Activated B cell treated with CpG ODN at 0.5 μM for 24 hours (primary cell): Measurements from ENCODE around the gene SFXN3. TPM values are rescaled to one million over a fixed set of nuclear protein-coding genes. Genes with fewer than 3 reads are reported as not detected.

Experiments
- ATAC-seq: fragments of 200-7000 bp; cut with Tn5 transposase; one replicate; pipeline ENCODE4 v1.10.0; 2021; ENCODE audit warnings: low read depth, mild to moderate bottlenecking, moderate library complexity
- CTCF ChIA-PET: fragments of 350-600 bp; sonication (Branson Sonifier 250); formaldehyde crosslinking; loops from one replicate; lab custom pipeline; 2021; ENCODE audit warnings: antibody characterized with exemption; lab: Charles Lee
- POLR2A ChIA-PET: fragments of 350-600 bp; sonication (Branson Sonifier 250); formaldehyde crosslinking; loops from one replicate; lab custom pipeline; 2021; ENCODE audit warnings: antibody characterized with exemption; lab: Charles Lee
- DNase-seq: peaks from one replicate; pipeline ENCODE4 v3.0.0; 2022
- H3K27ac Mint-ChIP-seq: one replicate; pipeline ENCODE4 v1.8.0; 2020; ENCODE audit warnings: mixed read lengths
- H3K27me3 Mint-ChIP-seq: one replicate; pipeline ENCODE4 v1.8.0; 2021; ENCODE audit warnings: mixed read lengths
- H3K36me3 Mint-ChIP-seq: one replicate; pipeline ENCODE4 v1.8.0; 2021; ENCODE audit warnings: low read depth, mixed read lengths
- H3K4me1 Mint-ChIP-seq: one replicate; pipeline ENCODE4 v1.8.0; 2021; ENCODE audit warnings: mixed read lengths
- H3K4me3 Mint-ChIP-seq: one replicate; pipeline ENCODE4 v1.8.0; 2020; ENCODE audit warnings: mild to moderate bottlenecking, mixed read lengths
- H3K9me3 Mint-ChIP-seq: one replicate; pipeline ENCODE4 v1.8.0; 2020; ENCODE audit warnings: mixed read lengths
- intact Hi-C: fragments of 100-400 bp; cut with micrococcal nuclease; formaldehyde crosslinking; loops from one replicate; pipeline ENCODE4 v1.15.1; 2024
- total RNA-seq: library from RNA; stranded (reverse); gene quantifications from 2 replicates; pipeline ENCODE4 v1.2.3, GENCODE V29; 2022
- TF ChIP-seq, protein P1 (sequence below): fragments of 200-600 bp; IDR thresholded peaks from one replicate; pipeline ENCODE4 v1.8.0; 2022; ENCODE audit warnings: antibody characterized with exemption, mild to moderate bottlenecking

SFXN3 gene
- total RNA-seq, 1 donor from 2014 or later: 9.8 TPM

- ATAC-seq (no peak), DNase-seq (no peak)
- no peaks in the 10 kb centered on the region for H3K9me3 Mint-ChIP-seq
- TF ChIP-seq, protein P1, sequence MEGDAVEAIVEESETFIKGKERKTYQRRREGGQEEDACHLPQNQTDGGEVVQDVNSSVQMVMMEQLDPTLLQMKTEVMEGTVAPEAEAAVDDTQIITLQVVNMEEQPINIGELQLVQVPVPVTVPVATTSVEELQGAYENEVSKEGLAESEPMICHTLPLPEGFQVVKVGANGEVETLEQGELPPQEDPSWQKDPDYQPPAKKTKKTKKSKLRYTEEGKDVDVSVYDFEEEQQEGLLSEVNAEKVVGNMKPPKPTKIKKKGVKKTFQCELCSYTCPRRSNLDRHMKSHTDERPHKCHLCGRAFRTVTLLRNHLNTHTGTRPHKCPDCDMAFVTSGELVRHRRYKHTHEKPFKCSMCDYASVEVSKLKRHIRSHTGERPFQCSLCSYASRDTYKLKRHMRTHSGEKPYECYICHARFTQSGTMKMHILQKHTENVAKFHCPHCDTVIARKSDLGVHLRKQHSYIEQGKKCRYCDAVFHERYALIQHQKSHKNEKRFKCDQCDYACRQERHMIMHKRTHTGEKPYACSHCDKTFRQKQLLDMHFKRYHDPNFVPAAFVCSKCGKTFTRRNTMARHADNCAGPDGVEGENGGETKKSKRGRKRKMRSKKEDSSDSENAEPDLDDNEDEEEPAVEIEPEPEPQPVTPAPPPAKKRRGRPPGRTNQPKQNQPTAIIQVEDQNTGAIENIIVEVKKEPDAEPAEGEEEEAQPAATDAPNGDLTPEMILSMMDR: no peak
- H3K27ac Mint-ChIP-seq: no peak overlapping the region
- CTCF ChIA-PET: interaction anchor here (2.2 kb wide), 1 partner anchor 12 kb away, joined by 9 read pairs; no protein-coding TSS in a partner anchor
- H3K4me3 Mint-ChIP-seq: no peak overlapping the region
- H3K27me3 Mint-ChIP-seq: peaks cover 2% of the 10 kb centered on the region
- H3K4me1 Mint-ChIP-seq: peaks cover 15% of the 10 kb centered on the region
- H3K36me3 Mint-ChIP-seq: peaks cover 11% of the 10 kb centered on the region
- intact Hi-C loops: loop anchor here (5.0 kb wide), 1 partner anchor 98 kb away; the partner anchor contains the start of gene SLF2
- POLR2A ChIA-PET: no interaction called here
Observed at GRCh38 chr10:101010329-101010728, 20.7 kb upstream of the SFXN3 start.

DNA sequence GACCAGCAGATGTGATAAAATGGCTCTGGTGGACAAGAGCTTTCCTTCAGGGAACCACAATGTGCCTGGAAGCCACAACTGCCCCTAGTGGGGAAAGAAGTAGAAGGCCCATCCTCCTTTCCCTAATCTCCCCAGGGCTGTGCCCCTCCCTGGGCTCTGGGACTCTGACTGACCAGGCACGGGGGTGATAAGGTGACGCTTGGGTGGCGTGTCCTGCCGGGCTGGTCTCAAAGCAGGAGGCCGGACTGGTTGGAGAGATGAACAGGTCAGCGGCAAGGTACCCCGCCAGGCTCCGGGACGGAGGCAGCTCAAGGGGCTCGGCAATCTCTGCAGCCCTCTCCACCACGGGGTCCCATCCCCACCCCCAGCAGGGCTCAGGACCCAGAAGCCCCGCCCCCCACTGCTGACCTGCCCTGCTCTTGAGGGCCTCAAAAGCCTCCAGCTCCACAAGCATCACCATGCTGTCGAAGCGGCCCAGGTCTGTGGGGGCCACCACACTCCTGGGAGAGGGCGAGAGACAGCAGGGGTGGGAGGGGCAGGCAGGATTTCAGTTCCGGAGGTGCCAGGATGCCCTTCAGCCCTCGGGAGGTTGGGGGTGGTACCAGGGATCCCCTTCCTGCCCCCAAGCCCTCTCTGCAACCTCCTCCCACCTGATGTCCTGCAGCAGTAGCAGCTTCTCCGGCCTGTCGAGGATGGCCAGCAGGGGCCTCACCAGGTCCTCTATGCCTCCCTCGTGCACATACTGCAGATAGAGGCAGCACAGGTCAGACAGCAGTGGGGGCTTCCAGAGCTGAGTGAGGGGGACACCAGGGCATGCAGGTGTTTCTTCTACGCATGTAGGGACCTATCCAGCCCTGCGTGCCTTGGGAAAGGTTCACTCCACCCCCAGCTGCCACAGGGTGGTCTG is 19.3 kb upstream of the SFXN3 start:
- H3K27ac Mint-ChIP-seq: no peak overlapping the region
- ChIA-PET POLR2A (no interaction called here), CTCF (interaction anchor here (2.2 kb wide), 1 partner anchor 14 kb away, joined by 9 read pairs; no protein-coding TSS in a partner anchor)
- intact Hi-C loops: loop anchor here (5.0 kb wide), 1 partner anchor 99 kb away; the partner anchor contains the start of gene SLF2
- H3K9me3 Mint-ChIP-seq: no peaks in the 10 kb centered on the region
- no peak for DNase-seq
- H3K4me1 Mint-ChIP-seq: peaks cover 15% of the 10 kb centered on the region
- no peak overlapping the region for H3K4me3 Mint-ChIP-seq
- no peak for ATAC-seq
- TF ChIP-seq, protein P1: no peak
- peaks cover 10% of the 10 kb centered on the region for H3K27me3 Mint-ChIP-seq
- peaks cover under 1% of the 10 kb centered on the region for H3K36me3 Mint-ChIP-seq

- Mint-ChIP-seq H3K36me3 (no peaks in the 10 kb centered on the region), H3K27ac (peak overlapping the region; percentile 1), H3K9me3 (no peaks in the 10 kb centered on the region), H3K4me3 (no peak overlapping the region), H3K4me1 (peaks cover 15% of the 10 kb centered on the region), H3K27me3 (peaks cover 18% of the 10 kb centered on the region)
- TF ChIP-seq, protein P1: peak; percentile 73
- ChIA-PET POLR2A (no interaction called here), CTCF (no interaction called here)
- intact Hi-C loops: loop anchor here (1.0 to 5.0 kb wide), 3 partner anchors 13 to 100 kb away; partner anchors contain the start of genes LZTS2, SEMA4G and SLF2
- peak; percentile 89 for ATAC-seq
- peak; percentile 46 for DNase-seq
Observed at GRCh38 chr10:101012525-101013364, 18.3 kb upstream of the SFXN3 start.

DNA sequence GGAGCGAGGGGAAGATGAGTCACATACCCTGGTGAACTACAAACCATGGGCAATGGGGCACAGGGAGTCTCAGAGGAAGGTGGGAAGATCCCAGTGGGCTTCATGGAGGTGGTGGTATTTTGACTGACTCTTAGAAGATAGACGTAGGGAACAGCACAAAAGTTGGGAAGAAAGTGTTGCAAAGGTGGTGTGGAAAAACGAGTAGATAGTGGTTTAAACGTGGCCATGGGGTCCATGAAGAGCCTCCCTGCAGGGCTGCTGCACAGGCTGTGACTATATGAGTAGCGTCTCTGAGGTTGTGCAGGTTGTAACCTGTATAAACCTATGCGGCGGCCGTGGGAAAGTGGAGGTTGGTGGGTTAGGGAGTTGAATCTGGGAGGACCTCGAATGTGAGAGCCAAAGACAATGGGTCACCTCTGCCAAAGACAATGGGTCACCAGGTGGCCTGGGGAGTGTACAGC is 17.6 kb upstream of the SFXN3 start:
- Mint-ChIP-seq H3K4me3 (no peak overlapping the region), H3K27me3 (peaks cover 23% of the 10 kb centered on the region), H3K27ac (peak overlapping the region; percentile 1), H3K4me1 (peaks cover 21% of the 10 kb centered on the region), H3K36me3 (no peaks in the 10 kb centered on the region), H3K9me3 (no peaks in the 10 kb centered on the region)
- intact Hi-C loops: loop anchor here (1.0 to 5.0 kb wide), 3 partner anchors 14 to 101 kb away; partner anchors contain the start of genes LZTS2, SEMA4G and SLF2
- ChIA-PET CTCF (interaction anchor here (1.2 to 1.8 kb wide), 3 partner anchors 11 to 20 kb away, joined by 4 to 12 read pairs (median 11); partner anchors contain the start of genes PDZD7 and SFXN3), POLR2A (no interaction called here)
- no peak for ATAC-seq
- TF ChIP-seq, protein P1: no peak
- DNase-seq: no peak
